Stomach (tissue), 4 donors: ENCODE data around the gene RAD23A.

ENCODE experiments used
- EP300 ChIP-seq: sonication (generic); formaldehyde crosslinking; IDR thresholded peaks from one replicate; pipeline ENCODE4 v1.6.1; 2017; ENCODE audit warnings: antibody characterized with exemption
- POLR2A ChIP-seq, 4 donors: fragments of 450-650 bp; IDR thresholded peaks; one replicate each; pipeline ENCODE4 v1.6.1; 2016; ENCODE audit warnings: antibody characterized with exemption in 4 of 4, control low read depth in 2 of 4, mild to moderate bottlenecking in 1 of 4, moderate library complexity in 1 of 4
- POLR2AphosphoS5 ChIP-seq, 3 donors: sonication (generic); formaldehyde crosslinking; IDR thresholded peaks; one replicate each; pipeline ENCODE4 v1.6.1; 2016; ENCODE audit warnings: antibody characterized with exemption in 3 of 3
- TF ChIP-seq, protein P1 (sequence below), 7 experiments: fragments of 450-650 bp in 4 of 7; fragments of 200-600 bp in 3 of 7; sonication (generic) in 3 of 7; IDR thresholded peaks; one replicate each; pipeline ENCODE4 v1.5.1; 2016 to 2019; ENCODE audit warnings: antibody characterized with exemption in 7 of 7, control low read depth in 2 of 7, mild to moderate bottlenecking in 1 of 7

GRCh38 chr19:12997179-12997966 is 51.7 kb downstream of the RAD23A start:
- TF ChIP-seq, protein P1, sequence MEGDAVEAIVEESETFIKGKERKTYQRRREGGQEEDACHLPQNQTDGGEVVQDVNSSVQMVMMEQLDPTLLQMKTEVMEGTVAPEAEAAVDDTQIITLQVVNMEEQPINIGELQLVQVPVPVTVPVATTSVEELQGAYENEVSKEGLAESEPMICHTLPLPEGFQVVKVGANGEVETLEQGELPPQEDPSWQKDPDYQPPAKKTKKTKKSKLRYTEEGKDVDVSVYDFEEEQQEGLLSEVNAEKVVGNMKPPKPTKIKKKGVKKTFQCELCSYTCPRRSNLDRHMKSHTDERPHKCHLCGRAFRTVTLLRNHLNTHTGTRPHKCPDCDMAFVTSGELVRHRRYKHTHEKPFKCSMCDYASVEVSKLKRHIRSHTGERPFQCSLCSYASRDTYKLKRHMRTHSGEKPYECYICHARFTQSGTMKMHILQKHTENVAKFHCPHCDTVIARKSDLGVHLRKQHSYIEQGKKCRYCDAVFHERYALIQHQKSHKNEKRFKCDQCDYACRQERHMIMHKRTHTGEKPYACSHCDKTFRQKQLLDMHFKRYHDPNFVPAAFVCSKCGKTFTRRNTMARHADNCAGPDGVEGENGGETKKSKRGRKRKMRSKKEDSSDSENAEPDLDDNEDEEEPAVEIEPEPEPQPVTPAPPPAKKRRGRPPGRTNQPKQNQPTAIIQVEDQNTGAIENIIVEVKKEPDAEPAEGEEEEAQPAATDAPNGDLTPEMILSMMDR (IDR thresholded peaks at IDR 0.05): no peak
- TF ChIP-seq POLR2AphosphoS5 (IDR thresholded peaks at IDR 0.05) (no peak), POLR2A (IDR thresholded peaks at IDR 0.05) (no peak), EP300 (no peak)
